Body of pancreas (tissue), 4 donors: ENCODE data around the gene ZNF544.
"Not testable (repeated sequence)": the region's sequence is repeated elsewhere in the genome, so short reads cannot be mapped to it uniquely, and the experiment has no call there.

Source experiments
- POLR2A ChIP-seq, 3 donors: fragments of 450-650 bp; IDR thresholded peaks; one replicate each; pipeline ENCODE4 v1.6.1; 2016; ENCODE audit warnings: antibody characterized with exemption in 3 of 3, mild to moderate bottlenecking in 2 of 3
- TF ChIP-seq, protein P1 (sequence below), 7 experiments: fragments of 450-650 bp in 4 of 7; fragments of 200-600 bp in 3 of 7; sonication (generic) in 3 of 7; IDR thresholded peaks; one replicate each; pipeline ENCODE4 v1.5.1; 2016 to 2019; ENCODE audit warnings: antibody characterized with exemption in 7 of 7

DNA sequence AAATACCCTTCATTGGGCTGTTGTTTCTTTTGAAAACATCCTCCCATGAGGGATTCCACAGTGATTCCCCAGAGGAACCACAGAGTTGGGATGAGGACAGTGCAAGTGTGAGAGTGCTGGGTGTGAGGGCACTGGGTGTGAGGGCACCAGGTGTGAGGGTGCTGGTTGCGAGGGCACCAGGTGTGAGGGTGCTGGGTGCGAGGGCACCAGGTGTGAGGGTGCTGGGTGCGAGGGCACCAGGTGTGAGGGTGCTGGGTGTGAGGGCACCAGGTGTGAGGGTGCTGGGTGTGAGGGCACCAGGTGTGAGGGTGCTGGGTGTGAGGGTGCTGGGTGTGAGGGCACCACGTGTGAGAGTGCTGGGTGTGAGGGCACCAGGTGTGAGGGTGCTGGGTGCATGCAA is 29.5 kb downstream of the ZNF544 start:
- not testable (repeated sequence) for TF ChIP-seq POLR2A (IDR thresholded peaks at IDR 0.05)
- TF ChIP-seq, protein P1, sequence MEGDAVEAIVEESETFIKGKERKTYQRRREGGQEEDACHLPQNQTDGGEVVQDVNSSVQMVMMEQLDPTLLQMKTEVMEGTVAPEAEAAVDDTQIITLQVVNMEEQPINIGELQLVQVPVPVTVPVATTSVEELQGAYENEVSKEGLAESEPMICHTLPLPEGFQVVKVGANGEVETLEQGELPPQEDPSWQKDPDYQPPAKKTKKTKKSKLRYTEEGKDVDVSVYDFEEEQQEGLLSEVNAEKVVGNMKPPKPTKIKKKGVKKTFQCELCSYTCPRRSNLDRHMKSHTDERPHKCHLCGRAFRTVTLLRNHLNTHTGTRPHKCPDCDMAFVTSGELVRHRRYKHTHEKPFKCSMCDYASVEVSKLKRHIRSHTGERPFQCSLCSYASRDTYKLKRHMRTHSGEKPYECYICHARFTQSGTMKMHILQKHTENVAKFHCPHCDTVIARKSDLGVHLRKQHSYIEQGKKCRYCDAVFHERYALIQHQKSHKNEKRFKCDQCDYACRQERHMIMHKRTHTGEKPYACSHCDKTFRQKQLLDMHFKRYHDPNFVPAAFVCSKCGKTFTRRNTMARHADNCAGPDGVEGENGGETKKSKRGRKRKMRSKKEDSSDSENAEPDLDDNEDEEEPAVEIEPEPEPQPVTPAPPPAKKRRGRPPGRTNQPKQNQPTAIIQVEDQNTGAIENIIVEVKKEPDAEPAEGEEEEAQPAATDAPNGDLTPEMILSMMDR (IDR thresholded peaks at IDR 0.05) = not testable (repeated sequence)
